ENCODE data around the gene LITAF. TPM values are rescaled to one million over a fixed set of nuclear protein-coding genes. Genes with fewer than 3 reads are reported as not detected.
"Not testable (repeated sequence)": the region's sequence is repeated elsewhere in the genome, so short reads cannot be mapped to it uniquely, and the experiment has no call there.

LITAF gene
- polyA plus RNA-seq, 10 donors = 18.6 to 58.3 (median 37.4) TPM

GRCh38 chr16:11576427-11577289 lies 10.1 kb downstream of the LITAF start:
- DNase-seq = peak in 1 of 3 donors; percentile 51

- DNase-seq = no peak
Observed at GRCh38 chr16:11575223-11575589, 11.5 kb downstream of the LITAF start.

- DNase-seq = no peak
Observed at GRCh38 chr16:11572301-11572995, 14.3 kb downstream of the LITAF start.

GRCh38 chr16:11571549-11571948 lies 15.2 kb downstream of the LITAF start:
- no peak for DNase-seq

GRCh38 chr16:11570806-11571205 lies 15.9 kb downstream of the LITAF start:
- no peak for DNase-seq

GRCh38 chr16:11570258-11570657 lies 16.5 kb downstream of the LITAF start:
- no peak for DNase-seq

- no peak for DNase-seq
Observed at GRCh38 chr16:11566398-11566797, 20.3 kb downstream of the LITAF start.

- no peak for DNase-seq
Observed at GRCh38 chr16:11565665-11566064, 21.1 kb downstream of the LITAF start.

GRCh38 chr16:11564046-11564926 lies 22.4 kb downstream of the LITAF start:
- no peak for DNase-seq

GRCh38 chr16:11563493-11564040 lies 23.2 kb downstream of the LITAF start:
- DNase-seq = no peak

- DNase-seq = no peak
Observed at GRCh38 chr16:11562941-11563340, 23.8 kb downstream of the LITAF start.

- no peak for DNase-seq
Observed at GRCh38 chr16:11562411-11562810, 24.3 kb downstream of the LITAF start.

GRCh38 chr16:11561856-11562255 lies 24.9 kb downstream of the LITAF start:
- no peak for DNase-seq

- no peak for DNase-seq
Observed at GRCh38 chr16:11561454-11561805, 25.3 kb downstream of the LITAF start.

GRCh38 chr16:11560701-11561453 lies 25.8 kb downstream of the LITAF start:
- peak in 1 of 3 donors; percentile 64 for DNase-seq

- DNase-seq = not testable (repeated sequence)
Observed at GRCh38 chr16:11558308-11558823, 28.4 kb downstream of the LITAF start.

- peak in 1 of 3 donors; percentile 64 for DNase-seq
Observed at GRCh38 chr16:11557801-11558200, 28.9 kb downstream of the LITAF start.

- DNase-seq = no peak
Observed at GRCh38 chr16:11556945-11557720, 29.6 kb downstream of the LITAF start.

GRCh38 chr16:11556214-11556819 lies 30.4 kb downstream of the LITAF start:
- DNase-seq = no peak

- DNase-seq = no peak
Observed at GRCh38 chr16:11554053-11554452, 32.7 kb downstream of the LITAF start.

Measured in muscle of back (tissue), 11 donors.